GM12875 (cell line): ENCODE data around the gene FAM32A.

ENCODE experiments used
- H3K4me3 ChIP-seq: one replicate; pipeline ENCODE4 v1.5.1; 2011; ENCODE audit warnings: low read depth, low read length, control low read depth
- TF ChIP-seq, protein P1 (sequence below): IDR thresholded peaks from 2 replicates; pipeline ENCODE4 v1.5.1; 2011; ENCODE audit warnings: low read depth, mild to moderate bottlenecking, control low read depth, inconsistent platforms, low read length, moderate library complexity, borderline replicate concordance; ENCODE audit not compliant: insufficient read depth

Gene FAM32A

DNA sequence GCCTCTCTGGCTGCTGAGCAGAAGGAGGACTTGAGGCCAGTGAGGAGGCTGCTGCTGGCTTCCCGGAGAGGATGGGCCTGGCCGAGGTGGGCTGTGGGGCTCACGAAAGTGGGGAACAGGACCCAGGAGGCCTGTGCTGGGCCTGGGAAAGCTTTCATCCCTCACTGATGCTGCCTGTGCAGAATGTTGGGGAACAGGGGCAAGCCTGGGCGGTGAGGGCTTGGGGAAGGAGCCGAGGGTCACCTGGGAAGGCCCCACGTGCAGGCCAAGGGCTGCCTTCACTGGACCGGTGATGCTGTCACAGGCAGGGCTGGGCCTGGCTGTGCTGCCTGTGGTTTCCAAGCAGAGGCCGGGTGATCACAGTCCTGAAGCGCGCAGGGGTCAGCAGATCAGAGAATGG, 21.9 kb downstream of the FAM32A start:
- TF ChIP-seq, protein P1, sequence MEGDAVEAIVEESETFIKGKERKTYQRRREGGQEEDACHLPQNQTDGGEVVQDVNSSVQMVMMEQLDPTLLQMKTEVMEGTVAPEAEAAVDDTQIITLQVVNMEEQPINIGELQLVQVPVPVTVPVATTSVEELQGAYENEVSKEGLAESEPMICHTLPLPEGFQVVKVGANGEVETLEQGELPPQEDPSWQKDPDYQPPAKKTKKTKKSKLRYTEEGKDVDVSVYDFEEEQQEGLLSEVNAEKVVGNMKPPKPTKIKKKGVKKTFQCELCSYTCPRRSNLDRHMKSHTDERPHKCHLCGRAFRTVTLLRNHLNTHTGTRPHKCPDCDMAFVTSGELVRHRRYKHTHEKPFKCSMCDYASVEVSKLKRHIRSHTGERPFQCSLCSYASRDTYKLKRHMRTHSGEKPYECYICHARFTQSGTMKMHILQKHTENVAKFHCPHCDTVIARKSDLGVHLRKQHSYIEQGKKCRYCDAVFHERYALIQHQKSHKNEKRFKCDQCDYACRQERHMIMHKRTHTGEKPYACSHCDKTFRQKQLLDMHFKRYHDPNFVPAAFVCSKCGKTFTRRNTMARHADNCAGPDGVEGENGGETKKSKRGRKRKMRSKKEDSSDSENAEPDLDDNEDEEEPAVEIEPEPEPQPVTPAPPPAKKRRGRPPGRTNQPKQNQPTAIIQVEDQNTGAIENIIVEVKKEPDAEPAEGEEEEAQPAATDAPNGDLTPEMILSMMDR: no peak
- H3K4me3 ChIP-seq: no peak overlapping the region

DNA sequence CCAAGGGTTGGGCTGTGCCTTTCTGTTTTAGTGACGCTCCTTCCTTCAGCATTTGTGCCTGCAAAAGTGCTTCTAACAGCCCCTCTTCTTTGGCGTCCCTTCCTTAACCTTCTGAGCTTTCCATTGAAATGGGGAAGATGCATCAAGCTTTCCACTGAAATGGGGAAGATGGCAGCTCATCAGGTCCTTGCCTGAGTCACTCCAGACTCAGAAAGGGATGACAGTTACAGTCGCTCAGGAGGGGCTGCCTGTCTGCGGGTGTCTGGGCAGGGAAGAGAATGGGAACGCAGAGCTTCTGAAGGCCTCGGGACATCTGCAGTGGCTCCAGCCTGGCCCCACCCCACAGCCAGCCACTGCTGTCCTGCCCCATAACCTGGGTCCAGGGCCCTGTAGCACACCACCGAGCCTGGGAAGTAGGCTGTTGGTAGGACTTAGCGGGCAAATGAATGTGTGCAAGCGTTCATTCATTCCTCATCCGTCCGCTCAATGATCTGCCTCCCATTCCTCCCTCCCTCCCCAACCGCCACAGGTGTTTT, 22.3 kb downstream of the FAM32A start:
- H3K4me3 ChIP-seq: no peak overlapping the region
- TF ChIP-seq, protein P1: no peak

DNA sequence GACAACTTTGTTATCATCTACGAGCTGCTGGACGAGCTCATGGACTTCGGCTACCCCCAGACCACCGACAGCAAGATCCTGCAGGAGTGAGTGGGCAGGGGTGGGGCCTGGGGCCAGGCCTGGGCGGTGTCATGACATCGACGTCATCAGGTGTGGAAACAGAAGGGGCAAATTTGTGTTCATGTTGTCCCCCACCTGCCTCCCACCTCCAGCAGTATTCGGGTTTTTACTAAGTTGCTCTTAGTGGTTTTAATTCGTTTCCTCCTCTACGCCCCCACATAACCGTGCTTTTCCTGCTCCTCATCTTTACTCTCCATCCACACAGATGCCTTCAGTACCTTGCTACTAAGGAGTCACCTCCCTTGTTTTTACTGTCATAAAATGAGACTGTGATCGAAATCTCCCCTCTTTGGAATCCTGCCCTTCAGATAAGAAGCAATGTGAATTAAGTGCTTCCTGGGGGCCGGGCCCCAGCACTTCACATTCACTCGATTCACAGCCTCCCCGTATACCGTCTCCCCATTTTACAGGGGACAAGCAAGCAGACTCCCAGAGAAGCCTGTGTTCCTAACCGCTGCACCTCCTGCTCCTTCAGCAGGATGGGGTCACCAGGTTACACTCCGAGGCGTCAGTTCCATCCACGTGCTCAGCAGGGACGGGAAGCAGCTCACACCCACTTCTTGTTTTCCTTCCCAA, 23.0 kb downstream of the FAM32A start:
- H3K4me3 ChIP-seq: no peak overlapping the region
- TF ChIP-seq, protein P1: no peak

DNA sequence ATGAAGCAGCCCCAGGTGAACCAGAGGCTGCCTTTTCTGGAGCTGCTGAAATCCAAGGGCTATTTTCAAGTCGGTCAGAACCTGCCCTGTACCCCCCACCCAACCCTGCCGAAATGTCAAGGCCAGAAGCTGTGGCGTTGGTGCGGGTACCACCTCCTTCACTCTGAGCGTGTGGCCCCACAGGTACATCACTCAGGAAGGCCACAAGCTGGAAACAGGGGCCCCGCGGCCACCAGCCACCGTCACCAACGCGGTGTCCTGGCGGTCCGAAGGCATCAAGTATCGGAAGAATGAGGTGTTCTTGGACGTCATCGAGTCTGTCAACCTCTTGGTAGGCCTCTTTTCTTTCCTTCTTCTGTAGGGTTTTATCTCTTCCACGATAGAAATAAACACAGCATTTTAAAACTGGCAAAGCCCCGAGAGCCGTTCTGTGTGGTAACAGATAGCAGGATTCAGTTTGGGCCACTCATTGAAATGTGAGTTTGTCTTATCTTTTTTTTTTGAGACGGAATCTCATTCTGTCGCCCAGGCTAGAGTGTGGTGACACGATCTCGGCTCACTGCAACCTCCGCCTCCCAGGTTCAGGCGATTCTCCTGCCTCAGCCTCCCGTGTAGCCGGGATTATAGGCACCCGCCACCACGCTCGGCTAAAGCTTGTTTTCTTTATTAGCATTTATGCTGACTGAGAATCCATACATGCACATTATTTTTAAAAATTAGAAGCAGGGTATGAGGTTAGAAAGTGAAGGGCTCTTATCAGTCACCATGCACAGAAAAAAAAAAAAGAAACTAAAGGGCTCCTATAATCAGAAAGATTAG, 23.8 kb downstream of the FAM32A start:
- TF ChIP-seq, protein P1: no peak
- no peak overlapping the region for H3K4me3 ChIP-seq

DNA sequence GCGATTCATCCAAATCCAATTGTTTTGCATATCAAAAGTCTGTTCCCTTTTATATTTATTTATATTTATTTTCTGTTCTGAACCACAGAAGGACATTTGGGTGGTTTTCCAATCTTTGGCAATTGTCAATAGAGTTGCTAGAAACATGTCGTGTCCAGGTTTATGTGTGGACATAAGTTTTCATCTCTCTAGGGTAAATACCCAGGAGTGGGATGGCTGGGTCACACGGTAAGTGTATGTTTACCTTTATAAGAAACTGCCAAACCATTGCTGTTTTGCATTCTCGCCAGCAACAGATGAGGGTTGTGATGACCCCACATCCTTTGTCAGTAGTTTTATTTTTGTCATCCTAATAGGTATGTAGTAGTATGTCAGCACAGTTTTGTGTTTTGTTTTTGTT, 25.0 kb downstream of the FAM32A start:
- TF ChIP-seq, protein P1: no peak
- no peak overlapping the region for H3K4me3 ChIP-seq

DNA sequence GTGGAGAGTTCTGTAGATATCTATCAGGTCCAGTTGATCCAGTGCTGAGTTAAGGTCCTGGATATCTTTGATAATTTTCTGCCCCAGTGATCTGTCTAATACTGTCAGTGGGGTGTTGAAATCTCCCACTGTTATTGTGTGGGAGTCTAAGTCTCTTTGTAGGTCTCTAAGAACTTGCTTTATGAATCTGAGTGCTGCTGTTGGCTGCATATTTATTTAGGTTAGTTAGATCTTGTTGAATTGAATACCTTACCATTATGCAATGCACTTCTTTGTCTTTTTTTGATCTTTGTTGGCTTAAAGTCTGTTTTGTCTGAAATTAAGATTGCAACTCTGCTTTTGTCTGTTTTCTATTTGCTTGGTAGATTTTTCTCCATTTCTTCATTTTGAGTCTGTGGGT, 27.9 kb downstream of the FAM32A start:
- H3K4me3 ChIP-seq: no peak overlapping the region
- TF ChIP-seq, protein P1: no peak
